H1 (cell line): ENCODE results near the gene MATR3. TPM values are rescaled to one million over a fixed set of nuclear protein-coding genes. Genes with fewer than 3 reads are reported as not detected.

Experiments used
- CTCF ChIA-PET: fragments of 300-600 bp; sonication (Branson Sonifier 250); formaldehyde crosslinking; loops from one replicate; lab custom pipeline; 2021; ENCODE audit not compliant: partially characterized antibody; lab: Charles Lee
- POLR2A ChIA-PET: fragments of 300-600 bp; sonication (Branson Sonifier 250); formaldehyde crosslinking; loops from one replicate; lab custom pipeline; 2021; ENCODE audit warnings: inconsistent platforms; ENCODE audit not compliant: partially characterized antibody; lab: Charles Lee
- DNase-seq, 2 experiments: peaks; one replicate each; pipeline versions ENCODE4 v3.0.0 to v3.0.0-alpha.2; 2010 to 2022; ENCODE audit warnings: low spot score in 2 of 2, low read depth in 1 of 2, mixed read lengths in 1 of 2
- FAIRE-seq: peaks from 2 replicates; lab custom pipeline; 2011; peaks lifted over from hg19 to GRCh38; lab: Jason Lieb, UNC
- H2AFZ ChIP-seq: 2 replicates; pipeline ENCODE4 v1.8.1; 2012; ENCODE audit warnings: low read length, inconsistent platforms
- H2AK5ac ChIP-seq: 2 replicates; pipeline ENCODE4 v1.6.1; 2013; ENCODE audit warnings: low read depth, low read length
- H2BK120ac ChIP-seq: replicated peaks from 2 replicates; pipeline ENCODE3; 2013; ENCODE audit warnings: low read depth, low read length, inconsistent platforms
- H2BK12ac ChIP-seq: 2 replicates; pipeline ENCODE4 v1.6.1; 2013; ENCODE audit warnings: low read depth, low read length
- H2BK15ac ChIP-seq: 2 replicates; pipeline ENCODE4 v1.6.1; 2013; ENCODE audit warnings: low read length
- H2BK20ac ChIP-seq: 2 replicates; pipeline ENCODE4 v1.6.1; 2013; ENCODE audit warnings: low read length
- H2BK5ac ChIP-seq: 2 replicates; pipeline ENCODE4 v1.6.1; 2013; ENCODE audit warnings: low read depth, low read length
- H3K14ac ChIP-seq: 2 replicates; pipeline ENCODE4 v1.6.1; 2013; ENCODE audit warnings: inconsistent platforms; ENCODE audit not compliant: insufficient read length
- H3K18ac ChIP-seq: 2 replicates; pipeline ENCODE4 v1.6.1; 2013; ENCODE audit warnings: low read length; ENCODE audit errors: extremely low read depth
- H3K23ac ChIP-seq: 2 replicates; pipeline ENCODE4 v1.6.1; 2013; ENCODE audit warnings: inconsistent platforms; ENCODE audit not compliant: insufficient read length
- H3K23me2 ChIP-seq: 2 replicates; pipeline ENCODE4 v1.6.1; 2013; ENCODE audit warnings: low read depth, low read length
- H3K27ac ChIP-seq: 2 replicates; pipeline ENCODE4 v1.6.1; 2011; ENCODE audit warnings: low read depth, low read length, inconsistent platforms
- H3K27me3 ChIP-seq, 4 experiments: replicated peaks in 1 of 4; 1 replicate in 1 of 4; 2 replicates in 3 of 4; pipeline versions ENCODE4 v1.6.1 to v1.8.1; 2011 to 2013; ENCODE audit warnings: low read length in 3 of 4, mild to moderate bottlenecking in 3 of 4, inconsistent platforms in 2 of 4, mixed read lengths in 2 of 4, moderate library complexity in 1 of 4; ENCODE audit not compliant: control insufficient read depth in 3 of 4, insufficient read depth in 3 of 4; ENCODE audit errors: extremely low read depth in 1 of 4
- H3K36me3 ChIP-seq, 4 experiments: 2 replicates each; pipeline versions ENCODE4 v1.6.1 to v1.8.1; 2011 to 2013; ENCODE audit warnings: mild to moderate bottlenecking in 4 of 4, low read length in 3 of 4, moderate library complexity in 2 of 4, control low read depth in 1 of 4, inconsistent platforms in 1 of 4; ENCODE audit not compliant: insufficient read depth in 4 of 4, control insufficient read depth in 2 of 4
- H3K4ac ChIP-seq: replicated peaks from 2 replicates; pipeline ENCODE3; 2013; ENCODE audit warnings: low read length, low read depth, mixed read lengths, inconsistent platforms; ENCODE audit not compliant: insufficient read length
- H3K4me1 ChIP-seq, 4 experiments: replicated peaks in 1 of 4; 1 replicate in 1 of 4; 2 replicates in 3 of 4; pipeline versions ENCODE4 v1.6.1 to v1.8.1; 2011 to 2013; ENCODE audit warnings: low read length in 3 of 4, inconsistent platforms in 2 of 4, mixed read lengths in 1 of 4; ENCODE audit not compliant: insufficient read depth in 4 of 4, control insufficient read depth in 3 of 4
- H3K4me2 ChIP-seq, 2 experiments: 2 replicates each; pipeline versions ENCODE4 v1.6.1 to v1.8.1; 2011 to 2013; ENCODE audit warnings: low read depth in 2 of 2, low read length in 2 of 2, control low read depth in 1 of 2, inconsistent platforms in 1 of 2, mild to moderate bottlenecking in 1 of 2; ENCODE audit not compliant: insufficient read depth in 1 of 2
- H3K4me3 ChIP-seq, 4 experiments: fragments of 200-600, 300-600 bp in 1 of 4; sonication (generic), shearing (Covaris generic), sonication (Bioruptor Twin) in 1 of 4; 2 replicates each; pipeline versions ENCODE4 v1.5.1 to v1.8.1; 2011 to 2016; ENCODE audit warnings: low read length in 4 of 4, low read depth in 3 of 4, control low read depth in 2 of 4, inconsistent platforms in 2 of 4, mild to moderate bottlenecking in 2 of 4, mixed read lengths in 1 of 4, moderate library complexity in 1 of 4; ENCODE audit not compliant: insufficient read depth in 2 of 4; ENCODE audit errors: extremely low read depth in 1 of 4
- H3K56ac ChIP-seq: replicated peaks from 2 replicates; pipeline ENCODE3; 2013; ENCODE audit warnings: low read depth, mild to moderate bottlenecking, mixed read lengths, low read length, inconsistent platforms; ENCODE audit not compliant: insufficient read length
- H3K79me1 ChIP-seq: 2 replicates; pipeline ENCODE4 v1.6.1; 2013; ENCODE audit warnings: low read depth, low read length, control low read depth
- H3K79me2 ChIP-seq, 2 experiments: 2 replicates each; pipeline versions ENCODE4 v1.6.1 to v1.8.1; 2012 to 2013; ENCODE audit warnings: low read length in 2 of 2, mild to moderate bottlenecking in 2 of 2, inconsistent platforms in 1 of 2; ENCODE audit not compliant: insufficient read depth in 2 of 2, control insufficient read depth in 1 of 2
- H3K9ac ChIP-seq, 4 experiments: replicated peaks in 1 of 4; 1 replicate in 1 of 4; 2 replicates in 3 of 4; pipeline versions ENCODE4 v1.6.1 to v1.8.1; 2011 to 2013; ENCODE audit warnings: low read depth in 3 of 4, low read length in 3 of 4, control low read depth in 2 of 4, mild to moderate bottlenecking in 2 of 4, moderate library complexity in 2 of 4, inconsistent platforms in 1 of 4; ENCODE audit errors: extremely low read depth in 1 of 4
- H3K9me3 ChIP-seq, 2 experiments: 2 replicates each; pipeline versions ENCODE4 v1.6.1 to v1.8.1; 2012 to 2013; ENCODE audit warnings: mild to moderate bottlenecking in 2 of 2, moderate library complexity in 2 of 2, control low read depth in 1 of 2, inconsistent platforms in 1 of 2, low read depth in 1 of 2, low read length in 1 of 2, mixed read lengths in 1 of 2; ENCODE audit not compliant: insufficient read depth in 2 of 2
- H4K20me1 ChIP-seq, 2 experiments: replicated peaks in 1 of 2; 2 replicates each; pipeline versions ENCODE3 to v1.8.1; 2011 to 2013; ENCODE audit warnings: inconsistent platforms in 2 of 2, low read length in 2 of 2, mild to moderate bottlenecking in 1 of 2; ENCODE audit not compliant: insufficient read depth in 2 of 2, control insufficient read depth in 1 of 2
- H4K5ac ChIP-seq: 2 replicates; pipeline ENCODE4 v1.6.1; 2013; ENCODE audit warnings: low read length, low read depth, mixed read lengths, inconsistent platforms; ENCODE audit not compliant: insufficient read length
- H4K8ac ChIP-seq: 2 replicates; pipeline ENCODE4 v1.8.0; 2013; ENCODE audit warnings: mild to moderate bottlenecking, moderate library complexity, low read length, inconsistent platforms; ENCODE audit not compliant: insufficient read depth; ENCODE audit errors: extremely low read depth
- H4K91ac ChIP-seq: replicated peaks from 2 replicates; pipeline ENCODE3; 2013; ENCODE audit warnings: low read length, mixed read lengths, inconsistent platforms; ENCODE audit not compliant: insufficient read length
- ASH2L ChIP-seq: fragments of 200-600, 300-600 bp; sonication (generic); IDR thresholded peaks from one replicate; pipeline ENCODE4 v1.7.1; 2017; ENCODE audit warnings: low read length
- CEBPB ChIP-seq: IDR thresholded peaks from 2 replicates; pipeline ENCODE4 v1.6.1; 2012; ENCODE audit warnings: low read depth, low read length
- CHD2 ChIP-seq: IDR thresholded peaks from 2 replicates; pipeline ENCODE4 v1.6.1; 2012; ENCODE audit warnings: low read length, improper control_type of control experiment
- CREB1 ChIP-seq: IDR thresholded peaks from 2 replicates; pipeline ENCODE4 v1.6.1; 2012; ENCODE audit warnings: inconsistent platforms
- EZH2 ChIP-seq: fragments of 200-600 bp; sonication (generic); IDR thresholded peaks from 2 replicates; pipeline ENCODE4 v1.7.1; 2012; ENCODE audit warnings: low read depth, mild to moderate bottlenecking, moderate library complexity, low read length, inconsistent platforms; ENCODE audit not compliant: severe bottlenecking
- FOSL1 ChIP-seq: IDR thresholded peaks from 2 replicates; pipeline ENCODE4 v1.6.1; 2011; ENCODE audit warnings: mild to moderate bottlenecking, low read depth, low read length, moderate library complexity; ENCODE audit not compliant: insufficient read depth
- JUN ChIP-seq: IDR thresholded peaks from 2 replicates; pipeline ENCODE4 v1.6.1; 2011; ENCODE audit warnings: low read depth, mild to moderate bottlenecking, improper control_type of control experiment, low read length
- NRF1 ChIP-seq: IDR thresholded peaks from 2 replicates; pipeline ENCODE4 v1.6.1; 2011; ENCODE audit warnings: mild to moderate bottlenecking, low read depth, low read length, improper control_type of control experiment
- RFX5 ChIP-seq: IDR thresholded peaks from 2 replicates; pipeline ENCODE4 v1.6.1; 2011; ENCODE audit warnings: low read depth, low read length, improper control_type of control experiment, borderline replicate concordance
- SIN3A ChIP-seq, 2 experiments: IDR thresholded peaks in 1 of 2; conservative IDR thresholded peaks in 1 of 2; 2 replicates each; pipeline ENCODE4 v1.6.1; 2011 to 2012; ENCODE audit warnings: low read length in 2 of 2, improper control_type of control experiment in 1 of 2, low read depth in 1 of 2, mild to moderate bottlenecking in 1 of 2
- TCF12 ChIP-seq: IDR thresholded peaks from 2 replicates; pipeline ENCODE4 v1.6.1; 2011; ENCODE audit warnings: low read depth, mild to moderate bottlenecking, low read length
- TEAD4 ChIP-seq: IDR thresholded peaks from 2 replicates; pipeline ENCODE4 v1.6.1; 2012; ENCODE audit warnings: low read depth, low read length, inconsistent platforms, mixed read lengths
- WGBS, 2 experiments: shearing (Covaris generic) in 1 of 2; methylation state at CpG; one replicate each; pipeline versions ENCODE4 v1.1.6 to v1.1.7; 2013 to 2015; ENCODE audit warnings: low lambda C conversion rate in 2 of 2, mixed read lengths in 2 of 2, inconsistent platforms in 1 of 2, low coverage in 1 of 2, missing lambda C conversion rate in 1 of 2; ENCODE audit not compliant: insufficient replicate concordance in 2 of 2, insufficient coverage in 1 of 2, insufficient read length in 1 of 2; ENCODE audit errors: extremely low coverage in 1 of 2, missing lambda C conversion rate in 1 of 2; 5-methylcytosine and 5-hydroxymethylcytosine counted together
- polyA plus RNA-seq, 7 experiments: library from polyadenylated mRNA; depleted of rRNA in 3 of 7; stranded (reverse) in 5 of 7; unstranded in 2 of 7; fragments of >200 nt in 5 of 7; fragments of 200-250 nt in 2 of 7; gene quantifications; 1 replicate in 5 of 7; 2 replicates in 1 of 7; 4 replicates in 1 of 7; pipeline versions ENCODE4 v1.2.1 to v1.2.3, GENCODE V29; 2011 to 2013; ENCODE audit warnings: missing spikeins in 2 of 7, mixed read lengths in 2 of 7
- total RNA-seq: library from RNA; stranded (reverse); fragmentation: NEBNext Ultra II Directional; extraction: Animal tissue kit (Norgen Biotek cat#: 25700); gene quantifications from 2 replicates; pipeline ENCODE4 v1.2.1, GENCODE V29; 2021

The MATR3 gene
- total and polyA plus RNA-seq, 2 of the 8 experiments (the other 6 are each of a cell fraction or from before 2014, with no cell fraction given), result 116 to 389 TPM

DNA sequence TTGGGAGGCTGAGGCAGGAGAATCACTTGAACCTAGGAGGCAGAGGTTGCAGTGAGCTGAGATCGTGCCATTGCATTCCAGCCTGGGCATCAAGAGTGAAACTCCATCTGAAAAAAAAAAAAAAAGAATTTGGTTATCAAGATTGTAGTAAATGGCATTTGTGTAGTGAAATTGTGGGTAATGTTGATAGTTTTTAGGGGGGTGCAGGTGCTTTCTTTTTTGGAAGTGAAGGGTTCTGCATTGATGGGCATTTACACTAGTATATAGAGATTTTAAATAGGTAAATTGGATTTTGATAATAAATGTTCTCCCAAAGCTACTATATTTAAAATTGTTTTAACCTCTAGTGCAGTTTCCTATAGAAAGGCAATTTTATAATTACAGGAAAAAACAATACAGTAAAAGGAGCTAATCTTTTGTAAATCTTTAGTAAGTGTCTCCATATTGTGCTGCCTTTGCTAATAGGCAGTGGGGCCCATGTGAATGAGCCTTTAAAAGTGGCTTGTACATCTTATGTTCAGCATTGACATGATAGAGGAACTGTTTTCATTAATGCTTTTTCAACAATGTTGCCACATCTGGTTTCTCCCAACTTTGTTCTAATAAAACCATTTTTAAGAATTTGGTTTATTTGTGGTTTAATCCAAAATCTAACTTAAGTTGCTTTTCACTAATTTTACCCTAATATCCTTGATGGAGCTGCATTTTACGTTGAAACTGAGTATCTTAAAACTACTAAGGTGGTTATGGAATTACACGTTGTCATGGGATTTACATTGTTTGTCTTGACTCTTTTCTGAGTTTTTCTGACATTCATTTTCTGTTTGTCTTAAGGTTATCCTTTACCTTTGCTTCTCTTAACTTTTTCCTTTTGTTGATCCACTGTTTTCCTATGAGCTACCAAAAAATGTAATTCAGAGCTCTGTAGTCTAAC, 11.1 kb downstream of the MATR3 start:
- no peaks in the 10 kb centered on the region for H3K23me2 ChIP-seq
- H3K79me1 ChIP-seq, result no peaks in the 10 kb centered on the region
- CTCF ChIA-PET, result interaction anchor here (0.6 to 1.9 kb wide), 3 partner anchors 11 to 18 kb away, joined by 3 to 7 read pairs (median 4); partner anchors contain the start of gene MATR3
- H2BK5ac ChIP-seq, result no peak overlapping the region
- no peak overlapping the region for H2BK12ac ChIP-seq
- H3K4me3 ChIP-seq, result no peak overlapping the region
- no peak overlapping the region for H3K27ac ChIP-seq
- peaks cover 77 to 100% of the 10 kb centered on the region in 2 experiments for H3K79me2 ChIP-seq
- H4K8ac ChIP-seq, result no peak overlapping the region
- H2BK20ac ChIP-seq, result no peak overlapping the region
- H2BK120ac ChIP-seq, result no peak overlapping the region
- peaks cover 0 to 16% (median 9%) of the 10 kb centered on the region in 4 experiments; a peak in 6 of 7 replicates for H3K4me1 ChIP-seq
- H3K14ac ChIP-seq, result no peak overlapping the region
- DNase-seq (no peak), FAIRE-seq (no peak)
- no peak overlapping the region for H3K56ac ChIP-seq
- no peaks in the 10 kb centered on the region for H3K27me3 ChIP-seq
- no peak overlapping the region for H4K91ac ChIP-seq
- H2BK15ac ChIP-seq, result no peak overlapping the region
- no peak overlapping the region for H3K18ac ChIP-seq
- H3K36me3 ChIP-seq, result peaks cover 0 to 15% (median 0%) of the 10 kb centered on the region in 4 experiments; a peak in 2 of 8 replicates
- 75% methylated on average over 3 of the region's 3 CpGs; no CpG with 5 or more reads in 1 of the 2 experiments for WGBS, 2 experiments
- H3K4me2 ChIP-seq, result no peak overlapping the region; a peak in 1 of 4 replicates
- H3K9ac ChIP-seq, result no peak overlapping the region
- POLR2A ChIA-PET, result interaction anchor here (0.7 to 51.1 kb wide), 9 partner anchors 2 to 320 kb away, joined by 3 to 1766 read pairs (median 3); partner anchors contain the start of gene MATR3
- no peak overlapping the region for H4K5ac ChIP-seq
- no peak overlapping the region for H2AK5ac ChIP-seq
- no peaks in the 10 kb centered on the region for H3K9me3 ChIP-seq
- peaks cover 23 to 67% of the 10 kb centered on the region in 2 experiments for H4K20me1 ChIP-seq
- H3K4ac ChIP-seq, result no peak overlapping the region
- no peak overlapping the region for H3K23ac ChIP-seq
- H2AFZ ChIP-seq, result no peak overlapping the region
- TF ChIP-seq CHD2, result no peak
- TF ChIP-seq CREB1, result no peak
- TF ChIP-seq RFX5, result no peak
- TF ChIP-seq NRF1, result no peak
- no peak for TF ChIP-seq SIN3A (conservative IDR thresholded peaks at IDR 0.05 in 1 of 2, IDR thresholded peaks at IDR 0.05 in 1 of 2; ENCODE audit: low read depth in 1 of 2, low read length in 2 of 2)
- no peak for TF ChIP-seq TEAD4
- no peak for TF ChIP-seq TCF12
- TF ChIP-seq ASH2L, result no peak
- TF ChIP-seq FOSL1, result no peak
- TF ChIP-seq EZH2, result no peak
- TF ChIP-seq JUN, result no peak
- no peak for TF ChIP-seq CEBPB
